GM12891 (cell line): ENCODE results near the gene BLOC1S6.

Experiments
- DNase-seq: peaks from one replicate; pipeline ENCODE4 v3.0.0; 2011; ENCODE audit warnings: low spot score; ENCODE audit not compliant: insufficient read length
- FAIRE-seq: peaks from 2 replicates; lab custom pipeline; 2011; peaks lifted over from hg19 to GRCh38; lab: Jason Lieb, UNC
- PAX5 ChIP-seq: IDR thresholded peaks from 2 replicates; pipeline ENCODE4 v1.6.1; 2011; ENCODE audit warnings: low read length, moderate library complexity, mild to moderate bottlenecking; ENCODE audit not compliant: insufficient read depth, severe bottlenecking
- POLR2A ChIP-seq: IDR thresholded peaks from 2 replicates; pipeline ENCODE4 v1.6.1; 2011; ENCODE audit warnings: low read depth, low read length, control low read depth
- POLR2AphosphoS5 ChIP-seq: IDR thresholded peaks from 2 replicates; pipeline ENCODE4 v1.6.1; 2011; ENCODE audit warnings: low read depth, low read length, control low read depth
- POU2F2 ChIP-seq: IDR thresholded peaks from 2 replicates; pipeline ENCODE4 v1.6.1; 2011; ENCODE audit warnings: low read depth, mild to moderate bottlenecking, control low read depth, low read length, moderate library complexity
- SPI1 ChIP-seq: IDR thresholded peaks from 2 replicates; pipeline ENCODE4 v1.6.1; 2011; ENCODE audit warnings: low read depth, low read length, control low read depth
- TAF1 ChIP-seq: IDR thresholded peaks from 2 replicates; pipeline ENCODE4 v1.6.1; 2011; ENCODE audit warnings: low read depth, low read length, control low read depth

BLOC1S6 gene

GRCh38 chr15:45637141-45637540, 50.0 kb downstream of the BLOC1S6 start:
- no peak for DNase-seq
- no peak for TF ChIP-seq POU2F2
- no peak for TF ChIP-seq POLR2A
- no peak for TF ChIP-seq PAX5
- no peak for TF ChIP-seq POLR2AphosphoS5
- no peak for TF ChIP-seq TAF1
- TF ChIP-seq SPI1 = no peak
- no peak for FAIRE-seq

- 0 out of 2 replicates have a peak, but pooled peaks have one; percentile 44 for TF ChIP-seq POLR2AphosphoS5
- 0 out of 2 replicates have a peak, but pooled peaks have one; percentile 13 for TF ChIP-seq POU2F2
- TF ChIP-seq SPI1 = no peak
- TF ChIP-seq PAX5 = no peak
- TF ChIP-seq TAF1 = peak; percentile 69; the same call in 1 of the 2 replicates
- peak; percentile 59; the same call in 1 of the 2 replicates for TF ChIP-seq POLR2A
- FAIRE-seq (peak; percentile 84), DNase-seq (peak; percentile 53)
These were observed 50.4 kb downstream of the BLOC1S6 start for GRCh38 chr15:45637552-45638033.

GRCh38 chr15:45640616-45641015, 53.4 kb downstream of the BLOC1S6 start:
- TF ChIP-seq POLR2A (no peak), TAF1 (no peak), SPI1 (no peak), PAX5 (no peak), POU2F2 (no peak)
- DNase-seq (no peak), FAIRE-seq (no peak)

GRCh38 chr15:45641374-45641781, 54.2 kb downstream of the BLOC1S6 start:
- FAIRE-seq (no peak), DNase-seq (no peak)
- TF ChIP-seq POLR2A = no peak
- TF ChIP-seq TAF1 = no peak
- no peak for TF ChIP-seq POU2F2
- no peak for TF ChIP-seq SPI1
- no peak for TF ChIP-seq POLR2AphosphoS5
- no peak for TF ChIP-seq PAX5

GRCh38 chr15:45641999-45642932, 55.1 kb downstream of the BLOC1S6 start:
- FAIRE-seq = no peak
- no peak for TF ChIP-seq POLR2AphosphoS5
- no peak for TF ChIP-seq PAX5
- TF ChIP-seq SPI1 = no peak
- no peak for TF ChIP-seq TAF1
- TF ChIP-seq POU2F2 = no peak
- TF ChIP-seq POLR2A = no peak
- DNase-seq = no peak

- FAIRE-seq (peak; percentile 66), DNase-seq (no peak)
These were observed 57.3 kb downstream of the BLOC1S6 start for GRCh38 chr15:45644437-45644836.

GRCh38 chr15:45645026-45645980, 58.1 kb downstream of the BLOC1S6 start:
- no peak for FAIRE-seq
- TF ChIP-seq POLR2AphosphoS5 = no peak
- TF ChIP-seq POU2F2 = no peak
- TF ChIP-seq TAF1 = no peak
- no peak for TF ChIP-seq SPI1
- no peak for TF ChIP-seq PAX5
- TF ChIP-seq POLR2A = no peak

More at GRCh38 chr15:45644437-45644836, 57.3 kb downstream of the BLOC1S6 start:
- no peak for TF ChIP-seq POU2F2
- no peak for TF ChIP-seq PAX5
- no peak for TF ChIP-seq SPI1
- no peak for TF ChIP-seq POLR2AphosphoS5
- TF ChIP-seq TAF1 = no peak
- no peak for TF ChIP-seq POLR2A

GRCh38 chr15:45646220-45646619, 59.0 kb downstream of the BLOC1S6 start:
- TF ChIP-seq POU2F2 = no peak
- TF ChIP-seq POLR2AphosphoS5 = no peak
- TF ChIP-seq SPI1 = no peak
- TF ChIP-seq TAF1 = no peak
- no peak for TF ChIP-seq PAX5
- TF ChIP-seq POLR2A = no peak
- DNase-seq (no peak), FAIRE-seq (peak; percentile 79)

More at GRCh38 chr15:45645026-45645980, 58.1 kb downstream of the BLOC1S6 start:
- no peak for DNase-seq

GRCh38 chr15:45647828-45648227, 60.6 kb downstream of the BLOC1S6 start:
- DNase-seq = no peak
- TF ChIP-seq POU2F2 (no peak), SPI1 (no peak), POLR2AphosphoS5 (no peak)
- FAIRE-seq = no peak
